SK-N-MC (cell line): ENCODE data around the gene PHACTR3.

Experiments used
- EZH2 ChIP-seq: fragments of 200-600 bp; sonication (generic); IDR thresholded peaks from one replicate; pipeline ENCODE4 v1.6.1; 2017; ENCODE audit warnings: antibody characterized with exemption
- POLR2AphosphoS5 ChIP-seq: IDR thresholded peaks from 2 replicates; pipeline ENCODE4 v1.6.1; 2012; ENCODE audit warnings: mild to moderate bottlenecking, low read depth, low read length, borderline replicate concordance

- TF ChIP-seq POLR2AphosphoS5 (no peak), EZH2 (no peak)
Observed at GRCh38 chr20:59756241-59756640, 151.9 kb downstream of the PHACTR3 start.
